Activated naive CD4-positive, alpha-beta T cell treated with anti-CD3 and anti-CD28 coated beads, Interleukin-2, amount 50 U/mL, for 16 hours (primary cell): ENCODE measurements around the gene CIAO3.
"Not testable (repeated sequence)": the region's sequence is repeated elsewhere in the genome, so short reads cannot be mapped to it uniquely, and the experiment has no call there.

Experiments
- DNase-seq: peaks from one replicate; pipeline ENCODE4 v3.0.0-alpha.2; 2020

CIAO3 gene

DNA sequence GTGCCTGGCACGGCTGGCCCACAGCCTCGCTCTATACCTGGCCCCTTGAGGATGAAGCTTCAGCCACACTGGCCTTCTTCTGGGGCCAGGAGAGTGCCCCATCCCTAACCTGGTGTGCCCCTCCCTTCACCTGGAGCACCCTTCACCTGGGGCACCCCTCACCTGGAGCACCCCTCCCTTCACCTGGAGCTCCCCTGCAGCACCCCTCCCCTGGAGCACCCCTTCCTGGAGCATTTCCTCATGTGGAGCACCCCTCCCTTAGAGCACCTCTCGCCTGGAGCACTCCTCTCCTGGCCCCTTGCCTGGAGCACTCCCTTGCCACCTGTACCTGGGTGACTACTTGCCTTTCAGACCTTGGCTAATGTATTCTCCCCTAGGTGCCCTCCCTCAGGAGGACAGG, 32.8 kb downstream of the CIAO3 start:
- no peak for DNase-seq

DNA sequence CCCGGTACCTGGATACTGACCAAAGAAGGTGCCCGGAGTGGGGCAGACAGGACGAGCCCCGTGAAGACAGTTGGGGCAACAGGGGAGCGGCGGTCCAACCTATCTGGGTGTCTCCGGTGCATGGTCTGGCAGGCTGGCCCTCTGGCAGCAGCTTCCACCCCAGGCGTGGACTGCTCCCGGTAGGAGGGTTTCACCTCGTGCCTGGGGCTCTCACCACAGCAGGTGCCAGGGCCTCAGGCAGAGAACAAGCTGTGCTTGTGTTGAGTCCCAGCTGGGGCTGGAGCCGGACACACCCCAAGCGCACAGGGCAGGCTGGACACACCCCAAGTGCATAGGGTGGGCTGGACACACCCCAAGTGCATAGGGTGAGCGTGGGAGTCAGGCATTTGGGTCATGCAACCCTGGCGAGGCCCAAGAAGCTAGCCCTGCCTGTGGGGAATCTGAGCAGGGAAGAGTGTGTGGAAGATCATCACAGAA, 33.7 kb downstream of the CIAO3 start:
- no peak for DNase-seq

DNA sequence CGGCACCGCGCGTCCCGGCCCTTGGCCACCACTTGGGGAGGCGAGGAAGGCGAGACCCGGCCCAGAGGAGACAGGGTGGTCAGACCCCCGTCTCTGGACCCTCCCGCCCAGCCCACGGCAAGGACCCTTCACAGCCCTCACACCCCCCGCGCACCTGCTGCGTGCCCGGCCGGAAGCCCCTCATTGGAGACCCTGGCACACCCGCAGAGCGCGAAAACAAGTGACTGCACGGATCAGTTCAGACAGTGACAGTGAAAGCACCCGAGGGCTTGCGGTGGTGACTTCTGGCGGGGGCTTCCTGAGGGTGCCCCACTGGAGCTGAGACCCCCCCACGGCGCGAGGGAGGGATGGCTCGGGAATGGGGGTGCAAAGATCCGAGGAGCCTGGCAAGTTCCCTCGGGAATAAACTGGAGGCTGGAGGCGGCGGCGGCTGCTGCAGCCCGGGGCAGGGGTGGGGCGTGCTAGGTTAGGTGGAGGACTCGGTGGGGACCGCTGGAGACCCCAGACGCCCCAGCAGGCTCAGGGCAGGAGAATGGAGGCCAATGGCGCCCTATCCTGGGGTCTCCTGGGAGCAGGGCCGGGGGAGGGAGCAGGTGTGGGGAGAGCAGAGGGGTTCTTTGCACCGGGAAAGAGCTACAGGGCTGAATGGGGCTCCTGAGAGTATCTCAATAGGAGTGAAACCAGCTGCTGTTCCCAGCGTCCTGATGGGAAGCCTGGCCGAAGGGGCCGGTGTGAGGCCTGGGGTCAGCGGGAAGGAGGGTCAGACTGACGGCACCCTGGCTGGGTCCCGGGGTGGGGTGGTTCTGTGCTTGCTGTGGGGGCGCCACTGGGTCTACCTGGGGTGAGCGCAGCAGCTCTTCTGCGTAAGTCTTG, 34.4 kb downstream of the CIAO3 start:
- no peak for DNase-seq

DNA sequence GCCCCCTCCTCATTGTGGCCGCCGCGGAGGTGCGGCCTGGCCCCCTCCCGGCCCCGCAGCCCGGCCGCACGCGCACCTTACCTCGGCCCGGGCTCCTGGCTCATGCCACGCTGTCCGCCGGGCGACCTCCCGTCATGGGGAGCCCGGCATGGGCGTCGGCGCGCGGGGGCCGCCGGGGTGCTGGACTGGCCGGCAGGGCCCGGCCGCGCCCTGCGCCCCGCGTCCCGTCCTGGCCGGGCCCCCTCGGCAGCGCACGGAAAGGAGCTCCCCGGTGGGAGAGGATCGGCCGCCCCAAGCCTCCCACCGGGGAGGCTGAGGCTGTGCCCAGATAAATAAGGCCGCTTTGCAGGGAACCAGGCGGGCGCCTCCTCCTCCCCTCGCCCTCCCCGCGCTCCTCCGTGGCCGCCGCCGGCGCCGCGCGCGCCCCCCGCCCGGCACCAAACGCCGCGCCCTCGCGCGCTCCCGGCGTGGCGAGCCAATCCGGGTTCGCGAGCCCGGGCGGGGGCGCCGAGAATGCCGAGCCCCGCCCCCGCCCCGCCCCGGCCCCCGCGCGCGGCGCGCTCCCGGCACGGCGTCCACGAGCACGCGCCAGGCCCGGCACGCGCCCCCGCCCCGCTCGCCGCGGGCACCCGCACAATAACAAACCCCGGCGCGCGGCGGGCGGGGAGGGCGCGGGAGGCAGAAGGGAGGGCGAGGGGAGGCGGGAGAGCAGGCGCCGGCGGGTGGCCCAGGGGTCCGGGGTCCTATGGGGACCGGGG, 35.2 kb downstream of the CIAO3 start, which contains the start of gene FBXL16:
TSS of gene FBXL16 (minus strand) at position 371 of the 758 bp plus-strand sequence. CDS start 8,396 bp downstream, outside the sequence.
- no peak for DNase-seq

DNA sequence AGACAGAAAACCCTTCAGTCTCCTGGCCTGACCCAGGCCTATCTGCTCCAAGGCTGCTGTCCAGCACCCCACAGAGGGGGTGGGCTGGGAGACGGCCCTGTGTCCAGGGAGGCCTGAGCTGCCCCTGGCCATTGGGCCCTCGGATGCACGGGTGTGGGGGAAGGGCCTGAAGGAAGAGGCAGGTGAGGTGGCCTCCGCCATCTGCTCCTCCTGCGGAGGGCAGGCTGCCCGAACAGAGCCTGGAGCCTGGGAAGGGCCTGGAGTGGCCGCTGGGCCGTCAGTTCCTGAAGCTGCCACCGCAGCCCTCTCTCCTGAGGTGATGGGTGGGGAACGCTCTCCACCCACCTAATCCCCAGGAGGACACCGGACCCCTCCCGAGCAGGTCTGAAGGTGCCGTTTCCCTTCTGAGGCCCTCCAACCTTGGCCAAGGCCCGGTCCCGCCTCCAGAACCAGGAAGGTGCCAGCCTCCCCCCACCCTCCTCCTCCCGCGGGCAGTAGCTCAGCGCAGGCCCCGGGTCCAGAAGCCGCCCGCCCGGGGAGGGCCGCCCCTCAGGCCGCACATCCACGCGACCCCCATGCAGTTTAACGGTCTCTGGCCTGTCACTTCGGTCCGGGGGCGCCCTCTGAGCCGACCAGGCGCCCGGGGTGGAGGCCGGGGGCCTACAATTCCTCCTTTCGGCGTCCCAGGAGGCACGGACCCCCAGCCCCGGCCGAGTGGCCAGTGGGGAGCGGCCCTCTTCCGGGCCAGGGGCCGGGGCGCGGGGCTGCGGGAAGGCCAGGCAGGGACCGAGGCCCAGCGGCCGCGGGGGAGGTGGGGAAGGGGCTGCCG, 36.0 kb downstream of the CIAO3 start:
- DNase-seq, result no peak

DNA sequence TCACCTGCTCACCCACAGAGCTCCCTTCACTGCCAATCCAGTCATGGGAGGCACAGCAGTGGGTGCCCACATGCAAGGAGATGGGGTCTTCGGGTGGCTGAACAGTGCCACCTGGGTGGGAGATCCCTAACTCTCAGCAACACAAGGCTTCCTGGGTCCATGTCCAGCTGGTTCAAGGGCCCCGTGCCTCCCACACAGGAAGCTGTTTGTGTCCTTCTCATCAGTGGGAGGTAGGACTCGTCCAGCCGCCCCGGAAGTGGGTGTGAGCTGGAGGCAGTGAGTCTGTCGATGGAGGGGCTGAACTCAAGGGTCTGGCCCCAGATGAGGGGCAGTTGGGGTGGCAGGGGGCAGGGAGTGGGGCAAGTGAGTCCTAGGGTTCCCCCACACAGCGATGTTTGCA, 36.8 kb downstream of the CIAO3 start:
- no peak for DNase-seq

DNA sequence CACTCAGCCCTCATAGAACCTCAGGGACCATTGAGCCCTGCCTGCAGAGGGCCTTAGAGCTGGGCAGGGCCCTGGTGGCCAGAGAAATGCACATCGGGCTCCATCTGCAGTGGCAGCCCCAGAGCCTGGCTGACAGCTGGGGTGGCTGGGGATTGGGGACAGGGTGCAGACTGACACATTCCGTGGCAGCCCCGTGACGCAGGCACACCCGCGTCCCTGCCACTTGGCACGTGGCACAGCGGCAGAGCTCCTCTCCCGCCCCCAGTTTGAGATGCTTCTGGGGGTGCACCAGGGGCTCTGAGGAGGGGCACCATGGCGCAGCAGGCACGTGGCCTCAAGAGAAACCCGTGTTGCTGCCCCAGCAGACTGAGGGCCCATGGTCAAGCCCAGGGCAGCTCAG, 37.4 kb downstream of the CIAO3 start:
- no peak for DNase-seq

DNA sequence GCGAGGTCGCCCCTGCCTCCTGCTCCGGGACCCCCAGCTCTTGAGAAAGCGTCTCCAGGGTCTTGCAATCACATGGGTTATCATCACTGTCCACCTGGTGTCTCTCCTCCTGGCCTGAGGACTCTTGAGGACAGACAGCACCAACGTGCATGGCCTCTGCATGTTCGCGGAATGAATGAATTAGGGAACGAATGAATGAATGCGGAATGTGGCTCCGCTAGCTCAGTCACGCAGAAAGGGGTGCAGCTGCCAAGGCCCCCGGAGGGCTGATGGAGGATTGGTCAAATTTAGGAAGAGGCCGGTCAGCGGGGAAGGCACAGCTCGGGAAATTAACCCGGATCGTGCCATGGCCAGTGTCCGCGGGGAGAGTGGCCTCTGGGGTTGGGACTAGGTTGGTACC, 38.5 kb downstream of the CIAO3 start:
- no peak for DNase-seq

DNA sequence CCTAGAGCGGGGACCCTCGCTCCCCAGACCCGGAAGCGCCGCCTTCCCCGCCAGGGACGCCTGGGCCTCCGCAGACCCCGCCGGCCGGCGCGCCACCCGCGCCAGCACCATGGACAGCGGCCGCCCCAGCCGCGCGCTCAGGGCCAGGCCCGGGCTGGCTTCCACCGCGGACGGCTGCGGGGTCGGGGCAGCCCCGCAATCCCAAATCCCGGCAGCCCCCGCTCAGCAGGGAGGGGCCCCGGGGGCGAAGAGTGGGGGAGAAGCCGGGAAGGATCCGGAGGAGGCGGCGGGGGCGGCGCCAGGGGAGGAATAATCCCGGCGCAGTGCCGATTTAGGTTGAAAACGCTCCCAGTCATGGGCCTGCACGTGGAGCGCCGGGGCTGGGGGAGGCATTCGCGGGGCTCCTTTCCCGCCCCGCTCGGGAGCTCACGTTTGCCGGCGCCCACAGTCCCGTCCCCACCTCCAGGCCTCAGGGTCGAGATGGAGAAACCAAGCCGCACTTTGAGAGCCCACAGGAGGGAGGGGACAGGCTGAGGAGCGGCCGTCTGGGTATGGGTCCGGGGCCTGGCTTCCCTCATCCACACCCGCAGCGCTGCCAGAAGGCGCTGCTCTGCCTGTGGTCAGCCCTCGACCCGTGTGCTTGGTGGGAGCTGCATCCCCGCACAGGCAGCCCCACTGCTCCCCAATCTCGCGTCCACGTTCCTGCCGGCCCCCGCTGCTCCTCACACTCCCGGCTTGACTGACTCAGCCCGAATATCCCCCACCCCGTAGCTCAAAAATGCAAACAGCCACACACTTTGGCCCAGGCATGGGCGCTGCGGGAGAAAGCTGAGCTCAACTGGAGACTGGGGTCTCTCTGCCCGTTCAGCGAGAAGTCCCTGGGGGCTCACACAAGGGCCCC, 39.9 kb downstream of the CIAO3 start:
- DNase-seq, result peak; percentile 58

DNA sequence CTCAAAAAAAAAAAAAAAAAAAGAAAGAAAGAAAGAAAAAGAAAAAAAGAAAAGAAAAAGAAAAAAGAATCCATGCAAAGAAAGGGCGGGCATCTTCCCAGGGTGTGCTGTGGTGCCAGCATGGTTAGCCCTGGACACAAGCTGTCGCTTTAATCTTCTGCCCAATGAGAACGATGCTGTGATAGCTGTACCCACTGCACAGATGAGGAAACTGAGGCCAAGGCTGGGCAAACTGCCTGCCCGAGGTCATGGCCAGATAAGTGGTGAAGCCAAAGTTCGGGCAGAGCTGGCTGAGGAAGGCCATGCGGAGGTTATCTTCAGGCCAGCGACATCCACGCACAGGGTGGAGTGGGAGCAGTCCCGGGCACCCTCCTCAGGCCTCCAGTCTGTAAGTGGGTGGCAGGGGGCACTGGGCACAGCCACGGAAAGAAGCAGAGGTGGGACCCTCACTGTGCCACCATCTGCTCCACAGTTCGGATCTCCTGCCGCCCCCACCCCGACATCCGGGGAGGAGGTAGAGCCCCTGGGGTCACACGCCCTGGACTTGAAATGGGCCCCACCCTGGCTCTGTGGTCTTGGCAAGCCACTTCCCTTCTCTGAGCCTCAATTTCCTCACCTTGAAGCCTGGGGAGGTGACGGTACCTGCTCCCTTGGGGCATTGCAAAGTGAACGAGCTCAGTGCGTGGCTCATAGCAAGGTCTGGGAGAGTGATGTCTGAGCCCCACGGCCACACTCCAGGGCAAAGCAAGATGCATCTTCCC, 41.7 kb downstream of the CIAO3 start:
- no peak for DNase-seq

DNA sequence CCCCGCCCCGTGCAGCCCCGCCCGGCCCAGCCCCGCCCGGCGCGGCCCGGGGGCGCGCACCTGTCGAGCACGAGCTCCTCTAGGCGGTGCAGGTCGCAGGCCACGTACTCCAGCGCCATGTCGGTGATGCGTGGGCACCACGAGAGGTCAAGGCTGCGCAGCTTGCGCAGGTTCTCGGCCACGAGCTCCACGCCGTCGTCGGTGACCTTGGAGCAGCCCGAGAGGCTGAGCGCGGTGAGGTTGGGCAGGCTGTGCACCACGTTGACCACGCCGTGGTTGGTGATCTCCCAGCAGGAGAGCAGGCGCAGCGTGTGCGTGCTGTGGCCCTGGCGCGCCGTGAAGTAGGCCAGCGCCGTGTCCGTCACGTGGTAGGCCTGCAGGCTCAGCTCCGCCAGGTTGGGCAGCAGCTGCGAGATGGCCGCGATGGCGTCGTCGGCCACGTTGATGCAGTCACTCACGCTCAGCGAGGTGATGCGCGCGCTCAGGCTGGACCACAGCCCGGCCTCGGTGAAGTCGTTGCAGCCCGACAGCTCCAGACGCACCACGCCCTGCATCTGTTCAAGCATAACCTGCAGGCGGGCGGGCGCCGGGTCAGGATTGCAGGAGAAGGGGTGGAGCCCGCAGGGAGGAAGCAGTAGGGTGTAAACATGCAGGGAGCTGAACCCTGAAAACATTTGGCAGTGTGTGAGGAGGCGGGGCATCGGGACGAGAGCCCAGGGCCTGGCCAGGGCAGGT, 45.3 kb downstream of the CIAO3 start:
- DNase-seq, result peak; percentile 73

DNA sequence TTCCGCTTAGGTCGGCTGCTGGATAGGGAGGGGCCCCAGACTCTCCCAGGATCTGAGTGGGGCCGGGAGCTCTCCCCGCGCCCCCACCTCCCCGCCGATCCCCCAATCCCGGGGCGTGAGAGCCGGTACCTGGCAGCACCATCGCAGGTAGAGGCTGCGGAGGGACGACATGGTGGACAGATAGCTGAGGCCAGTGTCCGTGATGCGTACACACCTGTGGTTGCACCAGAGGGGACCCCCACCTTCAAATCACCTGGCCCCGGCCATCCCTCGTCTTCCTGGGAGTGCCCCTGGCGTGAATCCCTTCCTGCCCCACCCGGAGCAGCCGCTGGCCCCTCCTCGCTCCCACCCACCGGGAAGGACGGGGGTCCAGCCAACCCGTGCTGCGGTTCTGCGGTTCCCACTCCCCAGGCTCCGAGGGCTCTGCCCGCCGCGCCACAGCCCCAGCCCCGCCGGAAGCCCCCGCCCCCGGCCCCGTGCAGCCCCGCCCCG, 45.9 kb downstream of the CIAO3 start:
- DNase-seq, result no peak

DNA sequence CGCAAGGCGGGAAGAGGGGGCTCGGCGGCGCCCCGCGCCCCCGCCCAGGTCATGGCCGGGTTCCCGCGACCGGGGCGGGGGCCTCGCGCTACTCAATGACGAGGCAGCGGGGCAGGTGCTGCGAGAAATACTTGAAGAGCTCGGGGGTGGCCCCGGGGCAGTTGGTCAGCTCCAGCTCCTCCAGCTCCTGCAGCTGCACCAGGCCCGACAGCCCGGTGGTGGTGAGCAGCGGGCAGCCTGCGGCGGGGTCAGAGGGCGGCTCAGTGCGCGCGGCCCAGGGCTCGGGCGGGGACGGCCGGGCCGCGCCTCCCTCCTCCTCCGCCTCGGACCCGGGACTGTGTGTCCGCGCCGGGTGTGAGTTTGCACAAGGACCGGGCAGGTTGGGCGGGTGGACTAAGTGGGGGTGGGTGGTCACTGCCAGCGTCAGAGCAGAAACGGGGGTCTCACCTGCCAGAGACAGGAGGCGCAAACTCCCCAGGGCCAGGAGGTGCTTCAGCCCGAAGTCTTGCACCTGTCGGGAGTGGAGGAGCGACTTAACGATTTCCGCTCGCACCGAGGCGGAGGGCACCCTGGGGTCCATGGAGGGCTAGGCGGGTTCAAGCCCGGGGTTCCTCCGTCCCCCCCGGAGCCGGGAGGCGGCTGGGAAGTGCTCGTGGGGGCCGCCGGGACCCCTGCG, 46.5 kb downstream of the CIAO3 start:
- no peak for DNase-seq

DNA sequence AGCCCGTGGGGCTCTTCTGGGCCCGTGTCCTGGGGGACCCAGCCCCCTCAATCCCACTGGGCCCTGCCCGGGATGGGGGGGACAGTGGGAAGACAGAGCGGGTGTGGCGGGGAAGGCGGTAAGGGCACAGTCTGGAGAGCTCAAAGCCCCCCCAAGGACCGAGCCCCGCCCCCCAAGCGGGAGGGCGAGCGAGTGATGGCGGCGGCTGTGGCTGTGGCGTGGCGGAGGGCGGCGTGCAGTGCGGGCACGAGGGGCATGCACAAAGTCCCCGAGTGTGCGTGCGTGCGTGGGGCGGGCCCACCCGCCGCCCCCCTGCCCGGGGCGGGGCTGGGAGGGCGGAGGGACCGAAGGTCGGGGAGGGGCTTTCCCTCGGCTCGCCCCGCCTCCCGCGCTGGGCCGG, 47.0 kb downstream of the CIAO3 start:
- DNase-seq, result no peak

DNA sequence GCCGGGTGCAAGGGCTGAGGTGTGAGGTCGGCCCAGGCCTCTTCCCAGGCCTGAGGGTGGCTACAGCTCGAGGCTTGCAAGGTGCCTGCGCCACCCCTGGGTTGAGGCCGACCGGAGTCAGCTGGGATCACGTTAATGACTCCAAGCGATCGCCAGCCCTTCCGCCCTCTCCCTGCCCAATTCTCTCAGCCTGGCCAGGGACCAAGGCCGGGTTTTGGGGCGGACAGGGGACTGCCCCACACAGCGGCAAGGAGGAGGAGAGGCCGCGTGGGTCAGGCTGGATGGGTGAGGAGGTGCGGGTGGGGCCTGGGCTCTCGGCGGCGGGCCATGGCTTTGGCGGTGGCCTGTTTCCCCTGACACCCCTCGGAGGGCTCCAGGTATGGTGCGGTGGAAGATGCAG, 47.4 kb downstream of the CIAO3 start:
- DNase-seq, result no peak

DNA sequence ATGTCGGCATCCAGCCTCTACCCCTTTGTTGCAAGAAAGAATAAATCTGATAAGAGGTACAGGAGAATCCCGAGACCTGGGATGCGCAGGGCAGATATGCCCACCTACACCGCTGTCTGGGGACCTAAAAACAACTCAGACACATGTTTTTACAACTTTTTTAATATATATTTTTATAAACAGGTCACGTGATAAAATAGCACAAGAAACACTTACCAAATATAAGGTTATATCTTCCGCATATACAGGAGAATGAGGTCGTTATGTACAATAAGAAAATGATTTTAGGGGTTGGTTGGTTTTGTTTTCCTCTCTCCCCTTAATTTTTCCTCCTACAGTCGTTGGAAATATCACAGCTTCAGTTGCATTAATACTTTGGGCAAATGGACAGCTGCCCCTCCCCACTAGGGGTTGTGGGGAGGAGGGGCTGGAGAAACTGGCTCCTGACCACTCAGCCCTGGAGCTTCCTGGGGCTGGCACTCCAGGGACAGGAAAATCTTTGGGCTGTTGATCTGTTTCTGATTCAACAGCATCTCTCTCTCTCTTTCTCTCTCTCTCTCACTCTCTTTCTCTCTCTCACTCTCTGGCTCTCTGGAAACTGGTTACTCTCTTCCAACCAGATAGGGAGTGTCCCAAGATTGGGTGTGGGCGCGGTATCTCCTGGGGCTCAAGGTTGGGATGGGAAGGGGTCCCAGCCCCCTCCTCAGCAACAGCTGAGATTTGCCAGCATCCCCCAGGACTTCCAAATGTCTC, 48.3 kb downstream of the CIAO3 start:
- no peak for DNase-seq

DNA sequence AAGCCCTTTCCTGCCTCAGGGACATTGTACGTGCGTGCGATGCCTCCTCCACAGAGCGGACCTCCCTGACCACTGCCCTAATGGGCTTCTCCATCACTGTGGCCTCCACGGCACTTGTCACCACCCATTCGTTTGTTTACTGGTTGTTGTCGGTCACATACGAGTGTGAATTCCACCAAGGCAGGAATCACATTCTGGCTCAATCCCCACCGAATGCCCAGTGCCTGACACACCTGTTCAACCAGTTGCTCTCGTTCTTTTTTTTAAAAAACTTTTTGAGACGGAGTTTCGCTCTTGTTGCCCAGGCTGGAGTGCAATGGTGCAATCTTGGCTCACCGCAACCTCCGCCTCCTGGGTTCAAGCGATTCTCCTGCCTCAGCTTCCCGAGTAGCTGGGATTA, 49.6 kb downstream of the CIAO3 start:
- not testable (repeated sequence) for DNase-seq

DNA sequence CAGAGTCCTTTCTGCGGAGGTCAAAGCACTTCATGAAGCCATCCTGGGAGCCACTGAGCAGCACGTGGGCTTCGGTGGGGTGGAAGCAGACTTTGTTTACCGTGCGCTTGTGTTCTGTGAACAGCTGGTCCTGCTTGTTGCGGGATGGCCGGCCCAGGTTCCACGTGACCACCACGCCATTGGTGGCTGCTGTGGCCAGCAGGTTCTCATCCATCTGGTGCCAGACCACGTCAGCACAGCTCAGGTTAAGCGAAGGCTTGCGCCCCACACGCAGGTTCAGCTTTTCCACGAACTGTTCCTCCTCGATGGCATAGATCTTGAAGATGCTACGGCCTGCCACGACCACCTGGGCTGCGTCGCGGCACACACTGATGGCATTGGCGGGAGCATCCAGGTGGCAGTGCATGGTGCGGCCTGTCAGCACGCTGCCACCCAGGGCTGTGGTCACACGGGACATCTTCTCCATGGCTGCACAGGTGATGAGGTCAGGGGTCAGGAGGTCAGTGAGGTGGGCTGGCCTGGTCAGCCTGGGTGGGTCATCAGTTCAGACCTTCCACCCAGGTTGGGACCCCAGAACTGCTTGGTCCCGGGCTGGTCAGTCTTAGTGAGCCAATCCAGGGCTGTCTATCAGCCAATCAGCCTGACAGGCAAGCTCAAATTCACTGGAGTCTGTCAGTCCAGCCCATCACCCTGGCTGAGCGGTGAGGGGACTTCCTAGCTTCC, 51.5 kb downstream of the CIAO3 start:
- DNase-seq, result no peak
